GM12873 (cell line): ENCODE results near the gene CLEC16A.

Experiments
- CTCF ChIP-seq: IDR thresholded peaks from 2 replicates; pipeline ENCODE4 v1.5.1; 2012; ENCODE audit warnings: low read depth, mild to moderate bottlenecking, moderate library complexity, low read length, control low read depth; ENCODE audit not compliant: insufficient read depth; ENCODE audit errors: missing control alignments

The CLEC16A gene

DNA sequence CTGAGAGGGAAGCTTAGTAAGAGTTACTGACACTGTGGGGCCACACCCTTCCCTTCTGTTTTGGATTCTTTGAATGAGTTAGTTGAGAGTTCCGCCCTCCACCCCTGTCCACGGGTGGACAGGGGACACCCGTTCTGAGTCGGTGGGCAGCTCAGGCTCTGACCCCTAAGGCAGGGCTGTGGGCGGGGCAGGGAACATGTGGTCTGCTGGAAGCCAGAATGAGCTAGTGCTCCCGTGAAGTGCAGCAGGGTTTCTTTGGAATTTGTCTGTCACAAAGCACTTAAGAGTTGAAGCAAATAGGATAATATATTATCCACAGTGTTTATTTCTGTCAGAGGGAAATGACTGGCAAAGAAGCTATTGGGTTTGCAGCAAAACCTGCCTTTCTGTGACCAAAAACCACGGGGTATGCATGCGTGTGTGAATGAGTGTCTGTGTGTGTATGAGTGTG, 90.1 kb downstream of the CLEC16A start:
- no peak for TF ChIP-seq CTCF

GRCh38 chr16:11035096-11035495, 90.7 kb downstream of the CLEC16A start:
- TF ChIP-seq CTCF = no peak

DNA sequence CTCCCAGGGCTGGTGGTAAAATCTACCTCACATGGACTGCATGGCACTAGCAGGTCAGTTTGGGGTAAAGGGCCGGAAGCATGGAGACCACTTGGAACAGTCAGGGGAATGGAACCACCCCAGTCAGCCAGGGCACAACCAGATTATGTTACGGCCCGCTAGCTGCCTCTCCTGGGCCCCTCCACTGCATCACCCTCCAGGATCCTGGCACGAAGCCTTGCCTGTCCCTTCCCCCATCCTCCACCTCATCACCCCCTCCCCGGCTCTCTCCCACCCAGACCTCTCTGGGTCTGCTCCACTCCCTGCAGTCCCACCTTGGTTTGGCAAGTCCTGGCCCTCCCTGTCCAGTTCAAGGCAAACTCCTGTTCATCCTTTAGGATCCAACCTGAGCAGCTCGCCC, 91.7 kb downstream of the CLEC16A start:
- TF ChIP-seq CTCF = no peak

- no peak for TF ChIP-seq CTCF
Observed at GRCh38 chr16:11036868-11037410, 92.6 kb downstream of the CLEC16A start.

GRCh38 chr16:11038305-11038704, 93.9 kb downstream of the CLEC16A start:
- TF ChIP-seq CTCF = no peak

DNA sequence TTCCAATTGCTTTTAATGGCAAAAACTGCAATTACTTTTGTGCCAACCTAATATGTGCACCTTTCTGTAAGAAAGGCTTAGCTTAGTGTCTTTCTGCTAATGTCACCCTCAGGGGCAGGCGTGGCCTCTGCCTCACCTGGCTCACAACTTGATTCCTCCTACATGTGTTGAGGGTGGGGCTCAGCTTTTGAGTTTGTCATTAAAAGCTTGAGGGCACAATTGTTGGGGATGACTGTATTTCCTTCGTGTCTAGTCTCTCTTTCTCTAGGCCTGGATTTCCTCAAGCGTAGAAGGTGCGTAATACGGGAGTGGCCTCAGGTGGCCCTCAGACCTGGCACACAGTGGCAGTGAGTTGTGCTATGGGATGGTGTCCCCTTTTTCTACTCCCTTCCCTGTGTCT, 94.4 kb downstream of the CLEC16A start:
- TF ChIP-seq CTCF = no peak

- TF ChIP-seq CTCF = no peak
Observed at GRCh38 chr16:11039726-11040125, 95.4 kb downstream of the CLEC16A start.
